HG03565 (cell line): Measurements from ENCODE around the gene FMN2.

ENCODE experiments used
- ATAC-seq: cut with Tn5 transposase; IDR thresholded peaks from one replicate; pipeline ENCODE4 v1.9.1; 2021; ENCODE audit warnings: mild to moderate bottlenecking, moderate library complexity; ENCODE audit not compliant: unreplicated experiment

Gene FMN2

GRCh38 chr1:240091614-240092300 lies at the start of gene FMN2:
Gene FMN2, plus strand, starts transcription at chr1:240091883. Its CDS starts 227 bp downstream, at chr1:240092110.
- ATAC-seq: no peak

GRCh38 chr1:240044620-240045019 lies 47.1 kb upstream of the FMN2 start:
- ATAC-seq: no peak

- no peak for ATAC-seq
Measured at GRCh38 chr1:240046000-240046399, 45.7 kb upstream of the FMN2 start.

GRCh38 chr1:240054109-240054701 lies 37.5 kb upstream of the FMN2 start:
- no peak for ATAC-seq

GRCh38 chr1:240055936-240056335 lies 35.7 kb upstream of the FMN2 start:
- ATAC-seq: no peak

GRCh38 chr1:240056350-240056749 lies 35.3 kb upstream of the FMN2 start:
- no peak for ATAC-seq

GRCh38 chr1:240058049-240058448 lies 33.6 kb upstream of the FMN2 start:
- ATAC-seq: no peak

GRCh38 chr1:240068961-240069360 lies 22.7 kb upstream of the FMN2 start:
- no peak for ATAC-seq

- ATAC-seq: no peak
Measured at GRCh38 chr1:240070188-240070587, 21.5 kb upstream of the FMN2 start.

GRCh38 chr1:240073097-240073496 lies 18.6 kb upstream of the FMN2 start:
- ATAC-seq: no peak

GRCh38 chr1:240074422-240074821 lies 17.3 kb upstream of the FMN2 start:
- ATAC-seq: no peak

- ATAC-seq: no peak
Measured at GRCh38 chr1:240074908-240075307, 16.8 kb upstream of the FMN2 start.

GRCh38 chr1:240084337-240084736 lies 7.3 kb upstream of the FMN2 start:
- ATAC-seq: no peak

GRCh38 chr1:240084749-240085148 lies 6.9 kb upstream of the FMN2 start:
- ATAC-seq: no peak

- ATAC-seq: no peak
Measured at GRCh38 chr1:240086726-240087125, 5.0 kb upstream of the FMN2 start.

GRCh38 chr1:240090014-240090413 lies 1.7 kb upstream of the FMN2 start:
- ATAC-seq: no peak

- no peak for ATAC-seq
Measured at GRCh38 chr1:240090957-240091600, 604 bp upstream of the FMN2 start.

- no peak for ATAC-seq
Measured at GRCh38 chr1:240092301-240093119, 827 bp downstream of the FMN2 start.

- no peak for ATAC-seq
Measured at GRCh38 chr1:240093120-240093961, 1.7 kb downstream of the FMN2 start.

GRCh38 chr1:240094041-240094722 lies 2.5 kb downstream of the FMN2 start:
- no peak for ATAC-seq
